Activated CD8-positive, alpha-beta T cell treated with anti-CD3 and anti-CD28 coated beads for 36 hours (primary cell): ENCODE data around the gene SLC26A4. TPM values are rescaled to one million over a fixed set of nuclear protein-coding genes. Genes with fewer than 3 reads are reported as not detected.

Source experiments
- ATAC-seq: fragments of 200-7000 bp; cut with Tn5 transposase; one replicate; pipeline ENCODE4 v1.10.0; 2021; ENCODE audit warnings: mild to moderate bottlenecking, moderate library complexity
- CTCF ChIA-PET: fragments of 350-600 bp; sonication (Branson Sonifier 250); formaldehyde crosslinking; loops from one replicate; lab custom pipeline; 2021; ENCODE audit warnings: antibody characterized with exemption; lab: Charles Lee
- POLR2A ChIA-PET: fragments of 350-600 bp; sonication (Branson Sonifier 250); formaldehyde crosslinking; loops from one replicate; lab custom pipeline; 2021; ENCODE audit warnings: antibody characterized with exemption; lab: Charles Lee
- DNase-seq: peaks from one replicate; pipeline ENCODE4 v3.0.0-alpha.2; 2020
- H3K27ac Mint-ChIP-seq: one replicate; pipeline ENCODE4 v1.8.0; 2021; ENCODE audit warnings: mild to moderate bottlenecking, mixed read lengths
- H3K27me3 Mint-ChIP-seq: one replicate; pipeline ENCODE4 v1.8.0; 2021; ENCODE audit warnings: mixed read lengths
- H3K36me3 Mint-ChIP-seq: one replicate; pipeline ENCODE4 v1.8.0; 2021; ENCODE audit warnings: low read depth, mixed read lengths
- H3K4me1 Mint-ChIP-seq: one replicate; pipeline ENCODE4 v1.8.0; 2021; ENCODE audit warnings: low read depth, mixed read lengths
- H3K4me3 Mint-ChIP-seq: one replicate; pipeline ENCODE4 v1.8.0; 2021; ENCODE audit warnings: mild to moderate bottlenecking, moderate library complexity, mixed read lengths
- H3K9me3 Mint-ChIP-seq: one replicate; pipeline ENCODE4 v1.8.0; 2021; ENCODE audit warnings: mixed read lengths
- intact Hi-C: fragments of 100-400 bp; cut with micrococcal nuclease; formaldehyde crosslinking; loops from one replicate; pipeline ENCODE4 v1.10.0; 2022
- total RNA-seq, 2 experiments: library from RNA; stranded (reverse); gene quantifications; one replicate each; pipeline ENCODE4 v1.2.3, GENCODE V29; 2021
- TF ChIP-seq, protein P1 (sequence below): fragments of 200-600 bp; IDR thresholded peaks from one replicate; pipeline ENCODE4 v1.8.0; 2022; ENCODE audit warnings: antibody characterized with exemption, mild to moderate bottlenecking

The SLC26A4 gene
- total RNA-seq, 2 experiments from 2014 or later = 1.0 to 2.0 TPM

DNA sequence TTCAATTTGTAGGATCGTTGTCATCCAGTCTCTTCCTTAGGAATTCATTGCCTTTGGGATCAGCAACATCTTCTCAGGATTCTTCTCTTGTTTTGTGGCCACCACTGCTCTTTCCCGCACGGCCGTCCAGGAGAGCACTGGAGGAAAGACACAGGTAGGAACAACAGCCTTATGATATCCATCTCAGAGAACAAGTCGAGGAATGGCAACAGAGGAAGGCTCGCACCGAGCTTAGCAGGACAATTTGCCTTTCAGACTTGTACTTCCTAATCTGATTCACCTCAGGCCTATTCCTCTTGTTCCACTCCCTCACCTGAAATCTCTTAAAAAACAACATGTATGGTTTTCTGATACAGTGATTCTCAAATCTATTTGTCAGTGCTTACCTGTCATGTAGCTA, 29.5 kb downstream of the SLC26A4 start:
- Mint-ChIP-seq H3K9me3 (no peaks in the 10 kb centered on the region), H3K27me3 (peaks cover 24% of the 10 kb centered on the region), H3K4me1 (no peaks in the 10 kb centered on the region), H3K36me3 (no peaks in the 10 kb centered on the region), H3K27ac (no peak overlapping the region), H3K4me3 (no peak overlapping the region)
- ChIA-PET CTCF (interaction anchor here (1.1 to 1.7 kb wide), 2 partner anchors 9 to 28 kb away, joined by 3 to 4 read pairs; no protein-coding TSS in a partner anchor), POLR2A (interaction anchor here (0.6 to 0.7 kb wide), 2 partner anchors 486 to 763 kb away, joined by 3 to 4 read pairs; no protein-coding TSS in a partner anchor)
- TF ChIP-seq, protein P1, sequence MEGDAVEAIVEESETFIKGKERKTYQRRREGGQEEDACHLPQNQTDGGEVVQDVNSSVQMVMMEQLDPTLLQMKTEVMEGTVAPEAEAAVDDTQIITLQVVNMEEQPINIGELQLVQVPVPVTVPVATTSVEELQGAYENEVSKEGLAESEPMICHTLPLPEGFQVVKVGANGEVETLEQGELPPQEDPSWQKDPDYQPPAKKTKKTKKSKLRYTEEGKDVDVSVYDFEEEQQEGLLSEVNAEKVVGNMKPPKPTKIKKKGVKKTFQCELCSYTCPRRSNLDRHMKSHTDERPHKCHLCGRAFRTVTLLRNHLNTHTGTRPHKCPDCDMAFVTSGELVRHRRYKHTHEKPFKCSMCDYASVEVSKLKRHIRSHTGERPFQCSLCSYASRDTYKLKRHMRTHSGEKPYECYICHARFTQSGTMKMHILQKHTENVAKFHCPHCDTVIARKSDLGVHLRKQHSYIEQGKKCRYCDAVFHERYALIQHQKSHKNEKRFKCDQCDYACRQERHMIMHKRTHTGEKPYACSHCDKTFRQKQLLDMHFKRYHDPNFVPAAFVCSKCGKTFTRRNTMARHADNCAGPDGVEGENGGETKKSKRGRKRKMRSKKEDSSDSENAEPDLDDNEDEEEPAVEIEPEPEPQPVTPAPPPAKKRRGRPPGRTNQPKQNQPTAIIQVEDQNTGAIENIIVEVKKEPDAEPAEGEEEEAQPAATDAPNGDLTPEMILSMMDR = no peak
- ATAC-seq = no peak
- intact Hi-C loops = no loop called here
- DNase-seq = no peak

- POLR2A ChIA-PET = interaction anchor here (0.6 kb wide), 1 partner anchor 487 kb away, joined by 4 read pairs; no protein-coding TSS in a partner anchor
- TF ChIP-seq, protein P1 = no peak
- ATAC-seq = no peak
These were observed 30.0 kb downstream of the SLC26A4 start for GRCh38 chr7:107690611-107691010.

GRCh38 chr7:107691716-107692115, 31.1 kb downstream of the SLC26A4 start:
- Mint-ChIP-seq H3K9me3 (no peaks in the 10 kb centered on the region), H3K36me3 (no peaks in the 10 kb centered on the region), H3K27ac (no peak overlapping the region), H3K27me3 (peaks cover 24% of the 10 kb centered on the region), H3K4me1 (peaks cover 5% of the 10 kb centered on the region), H3K4me3 (no peak overlapping the region)
- TF ChIP-seq, protein P1 = no peak
- intact Hi-C loops = no loop called here
- ChIA-PET POLR2A (no interaction called here), CTCF (interaction anchor here (1.7 kb wide), 1 partner anchor 30 kb away, joined by 4 read pairs; no protein-coding TSS in a partner anchor)
- DNase-seq (no peak), ATAC-seq (no peak)

More at GRCh38 chr7:107690611-107691010, 30.0 kb downstream of the SLC26A4 start:
- no peaks in the 10 kb centered on the region for H3K9me3 Mint-ChIP-seq
- H3K27me3 Mint-ChIP-seq = peaks cover 24% of the 10 kb centered on the region
- H3K4me3 Mint-ChIP-seq = no peak overlapping the region
- CTCF ChIA-PET = interaction anchor here (1.1 to 1.7 kb wide), 2 partner anchors 9 to 29 kb away, joined by 3 to 4 read pairs; no protein-coding TSS in a partner anchor
- no peaks in the 10 kb centered on the region for H3K36me3 Mint-ChIP-seq
- intact Hi-C loops = no loop called here
- H3K27ac Mint-ChIP-seq = no peak overlapping the region
- DNase-seq = no peak
- no peaks in the 10 kb centered on the region for H3K4me1 Mint-ChIP-seq

- CTCF ChIA-PET = interaction anchor here (1.1 kb wide), 1 partner anchor 12 kb away, joined by 3 read pairs; no protein-coding TSS in a partner anchor
These were observed 31.9 kb downstream of the SLC26A4 start for GRCh38 chr7:107692501-107692900.

GRCh38 chr7:107693396-107693795, 32.8 kb downstream of the SLC26A4 start:
- intact Hi-C loops = no loop called here

More at GRCh38 chr7:107692501-107692900, 31.9 kb downstream of the SLC26A4 start:
- peaks cover 24% of the 10 kb centered on the region for H3K27me3 Mint-ChIP-seq
- no peaks in the 10 kb centered on the region for H3K36me3 Mint-ChIP-seq
- peaks cover 7% of the 10 kb centered on the region for H3K4me1 Mint-ChIP-seq
- H3K9me3 Mint-ChIP-seq = no peaks in the 10 kb centered on the region
- no peak for DNase-seq
- no peak overlapping the region for H3K27ac Mint-ChIP-seq
- no peak for ATAC-seq
- intact Hi-C loops = no loop called here
- TF ChIP-seq, protein P1 = no peak
- POLR2A ChIA-PET = no interaction called here
- no peak overlapping the region for H3K4me3 Mint-ChIP-seq

More at GRCh38 chr7:107693396-107693795, 32.8 kb downstream of the SLC26A4 start:
- TF ChIP-seq, protein P1 = no peak
- CTCF ChIA-PET = interaction anchor here (1.1 kb wide), 2 partner anchors 13 to 31 kb away, joined by 3 read pairs; no protein-coding TSS in a partner anchor
- no peak for DNase-seq
- Mint-ChIP-seq H3K27ac (no peak overlapping the region), H3K4me1 (peaks cover 7% of the 10 kb centered on the region), H3K9me3 (no peaks in the 10 kb centered on the region), H3K27me3 (peaks cover 25% of the 10 kb centered on the region), H3K36me3 (no peaks in the 10 kb centered on the region), H3K4me3 (no peak overlapping the region)
- POLR2A ChIA-PET = no interaction called here
- no peak for ATAC-seq
